NCI-H446 (cell line): ENCODE data around the gene OAS1.
"Not testable (repeated sequence)": the region's sequence is repeated elsewhere in the genome, so short reads cannot be mapped to it uniquely, and the experiment has no call there.

Source experiments
- DNase-seq, 2 experiments: peaks; one replicate each; lab custom pipeline; 2025; lab: John Stamatoyannopoulos, UW

Gene OAS1

DNA sequence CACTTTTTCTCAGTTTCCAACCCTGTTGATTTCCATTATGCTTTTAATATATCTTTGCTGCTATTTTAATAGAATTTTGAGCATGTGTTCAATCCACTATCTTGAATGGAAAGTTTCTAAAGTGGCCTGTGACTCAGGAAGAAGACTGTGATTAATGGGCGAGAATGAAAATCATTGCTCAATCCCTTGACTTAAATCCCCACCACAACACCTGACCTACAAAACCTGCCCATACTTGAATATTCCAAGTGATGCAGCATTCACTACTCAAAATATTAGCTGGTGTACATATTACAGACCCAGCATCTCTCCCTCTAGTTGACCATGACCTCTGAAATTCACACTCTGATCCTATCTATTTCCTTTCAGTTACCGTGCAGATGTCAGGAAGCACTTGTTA, 30.2 kb downstream of the OAS1 start:
- DNase-seq = no peak

DNA sequence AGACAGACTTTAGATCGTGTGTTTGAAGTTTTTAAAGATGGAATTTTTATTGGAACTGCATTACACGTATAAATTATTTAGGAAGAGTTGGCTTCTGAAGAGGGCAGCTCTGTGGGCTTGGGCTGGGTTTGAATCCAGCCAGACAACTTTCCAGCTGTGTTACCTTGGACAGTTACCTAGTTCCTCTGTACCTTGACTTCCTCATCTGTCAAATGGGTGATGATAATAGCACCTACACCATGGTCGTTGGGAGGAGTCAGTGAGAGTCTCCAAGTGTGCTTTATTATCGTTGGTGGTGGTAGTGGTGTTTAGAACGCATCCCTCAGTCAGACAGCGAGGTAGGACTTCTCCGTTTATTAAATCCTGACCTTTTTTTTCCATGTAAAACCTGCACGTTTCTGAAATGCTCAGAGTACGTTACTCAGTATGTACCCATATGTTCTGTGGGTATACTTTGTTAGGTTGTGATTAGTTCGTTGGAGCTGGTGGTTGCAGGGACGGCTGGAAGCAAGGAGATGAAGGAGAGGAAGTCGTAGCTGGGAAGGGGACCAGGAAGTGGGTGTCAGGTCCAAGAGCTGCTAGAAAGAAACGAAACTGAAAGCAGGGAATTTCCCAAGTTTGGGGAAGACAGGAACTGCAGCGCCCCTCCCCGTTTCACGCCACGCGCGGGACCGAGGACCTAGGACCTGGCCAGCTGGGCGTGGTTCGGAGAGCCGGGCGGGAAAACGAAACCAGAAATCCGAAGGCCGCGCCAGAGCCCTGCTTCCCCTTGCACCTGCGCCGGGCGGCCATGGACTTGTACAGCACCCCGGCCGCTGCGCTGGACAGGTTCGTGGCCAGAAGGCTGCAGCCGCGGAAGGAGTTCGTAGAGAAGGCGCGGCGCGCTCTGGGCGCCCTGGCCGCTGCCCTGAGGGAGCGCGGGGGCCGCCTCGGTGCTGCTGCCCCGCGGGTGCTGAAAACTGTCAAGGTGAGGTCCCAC, 31.3 kb downstream of the OAS1 start, which contains the start of gene OAS3:
TSS of gene OAS3 (plus strand) at position 734 of the 979 bp plus-strand sequence. CDS start at position 791, 57 bp downstream.
- DNase-seq = no peak

DNA sequence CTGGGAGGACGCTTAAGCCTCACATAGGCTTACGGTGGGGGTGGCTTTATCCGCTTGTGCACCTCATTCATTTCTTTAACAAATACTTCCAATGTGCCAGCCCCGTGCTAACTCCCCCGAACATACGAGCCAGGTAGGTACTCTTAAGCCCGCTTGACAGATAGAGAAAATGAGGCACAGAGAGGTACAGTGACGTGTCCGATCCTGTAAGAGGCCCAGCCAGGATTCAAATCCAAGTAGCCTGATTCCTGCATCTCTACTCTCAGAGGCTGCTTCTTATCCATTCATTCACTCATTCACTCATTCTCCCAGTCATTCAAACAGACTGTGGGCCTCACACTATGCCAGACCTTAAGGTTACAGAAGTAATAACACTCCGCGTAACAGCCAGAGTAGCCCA, 32.0 kb downstream of the OAS1 start:
- DNase-seq = no peak

GRCh38 chr12:112939761-112940381, 33.1 kb downstream of the OAS1 start:
- no peak for DNase-seq

- DNase-seq = peak in 1 of 2 experiments; percentile 28
Measured at GRCh38 chr12:112941528-112942335, 35.0 kb downstream of the OAS1 start.

DNA sequence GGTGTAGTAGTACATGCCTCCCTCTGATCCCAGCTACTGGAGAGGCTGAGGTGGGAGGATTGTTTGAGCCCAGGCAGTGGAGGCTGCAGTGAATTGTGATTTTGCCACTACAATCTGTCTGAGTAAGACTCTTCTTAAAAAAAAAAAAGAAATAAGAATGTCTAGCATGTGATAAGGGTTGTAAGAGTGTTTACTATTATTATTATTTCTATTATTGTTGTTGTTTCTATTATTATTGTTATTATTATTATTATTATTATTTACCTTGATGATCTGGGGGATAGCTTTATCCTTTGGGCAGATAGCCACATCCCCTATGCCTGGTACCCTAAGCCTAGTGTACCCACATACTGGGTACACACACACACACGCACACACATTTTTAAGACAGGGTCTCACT, 35.8 kb downstream of the OAS1 start:
- DNase-seq = no peak

DNA sequence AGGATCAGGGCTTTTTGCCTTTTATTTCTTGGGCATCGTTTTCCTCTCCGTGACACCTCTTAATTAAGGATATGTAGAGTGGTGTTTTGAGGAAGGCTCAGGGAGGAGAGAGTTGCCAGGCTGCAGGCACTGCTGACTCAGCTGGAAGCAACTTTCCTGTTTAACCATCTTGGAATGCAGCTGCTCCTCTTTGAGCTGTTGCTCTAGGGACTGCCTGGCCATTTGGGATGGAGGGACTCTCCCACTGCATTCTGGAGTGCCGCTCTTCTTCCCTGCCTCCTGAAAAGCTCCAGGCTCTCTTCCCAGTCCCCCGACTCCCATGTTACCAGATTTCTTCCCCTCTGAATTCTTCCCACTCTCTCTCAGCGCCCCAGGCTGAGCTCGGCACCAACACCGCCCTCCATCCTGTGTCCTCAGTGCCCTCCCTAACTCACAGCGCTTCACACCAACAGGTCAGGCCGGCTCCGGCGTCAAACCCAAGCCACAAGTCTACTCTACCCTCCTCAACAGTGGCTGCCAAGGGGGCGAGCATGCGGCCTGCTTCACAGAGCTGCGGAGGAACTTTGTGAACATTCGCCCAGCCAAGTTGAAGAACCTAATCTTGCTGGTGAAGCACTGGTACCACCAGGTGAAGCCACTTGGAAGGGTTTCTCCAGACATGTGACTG, 37.4 kb downstream of the OAS1 start:
- DNase-seq = no peak

DNA sequence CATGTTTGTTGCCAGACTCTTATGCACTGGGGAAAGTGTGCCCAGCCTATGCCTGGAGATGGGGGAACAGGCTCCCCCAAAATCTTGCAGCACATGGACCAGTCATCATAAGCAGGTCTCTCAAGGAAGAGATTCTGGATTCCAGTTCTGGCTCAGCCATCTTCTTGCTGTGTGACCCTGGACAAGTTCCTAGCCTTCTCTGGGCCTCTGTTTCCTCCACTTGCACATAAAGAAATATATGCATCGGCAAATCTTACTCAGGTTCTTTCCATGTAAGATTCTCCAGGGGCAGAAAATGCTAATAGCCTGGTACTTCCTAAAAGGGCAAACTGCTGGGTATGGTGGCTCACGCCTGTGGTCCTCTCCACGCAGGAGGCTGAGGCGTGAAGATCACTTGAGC, 38.8 kb downstream of the OAS1 start:
- DNase-seq = no peak

- DNase-seq = peak; percentile 1 to 53
Measured at GRCh38 chr12:112946236-112947000, 39.7 kb downstream of the OAS1 start.

GRCh38 chr12:112947314-112947713, 40.6 kb downstream of the OAS1 start:
- DNase-seq = no peak

- no peak for DNase-seq
Measured at GRCh38 chr12:112947761-112948160, 41.0 kb downstream of the OAS1 start.

GRCh38 chr12:112948806-112949205, 42.0 kb downstream of the OAS1 start:
- DNase-seq = no peak

DNA sequence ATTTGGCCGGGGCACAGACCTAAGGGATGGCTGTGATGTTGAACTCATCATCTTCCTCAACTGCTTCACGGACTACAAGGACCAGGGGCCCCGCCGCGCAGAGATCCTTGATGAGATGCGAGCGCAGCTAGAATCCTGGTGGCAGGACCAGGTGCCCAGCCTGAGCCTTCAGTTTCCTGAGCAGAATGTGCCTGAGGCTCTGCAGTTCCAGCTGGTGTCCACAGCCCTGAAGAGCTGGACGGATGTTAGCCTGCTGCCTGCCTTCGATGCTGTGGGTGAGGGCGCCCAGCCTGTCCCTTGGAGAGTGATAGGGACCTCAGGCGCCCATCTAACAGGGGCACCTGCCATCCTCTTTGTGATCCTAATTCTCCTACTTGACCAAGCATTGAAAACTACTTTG, 43.9 kb downstream of the OAS1 start:
- no peak for DNase-seq

GRCh38 chr12:112957125-112957524, 50.4 kb downstream of the OAS1 start:
- not testable (repeated sequence) for DNase-seq

- no peak for DNase-seq
Measured at GRCh38 chr12:112961074-112961473, 54.3 kb downstream of the OAS1 start.

DNA sequence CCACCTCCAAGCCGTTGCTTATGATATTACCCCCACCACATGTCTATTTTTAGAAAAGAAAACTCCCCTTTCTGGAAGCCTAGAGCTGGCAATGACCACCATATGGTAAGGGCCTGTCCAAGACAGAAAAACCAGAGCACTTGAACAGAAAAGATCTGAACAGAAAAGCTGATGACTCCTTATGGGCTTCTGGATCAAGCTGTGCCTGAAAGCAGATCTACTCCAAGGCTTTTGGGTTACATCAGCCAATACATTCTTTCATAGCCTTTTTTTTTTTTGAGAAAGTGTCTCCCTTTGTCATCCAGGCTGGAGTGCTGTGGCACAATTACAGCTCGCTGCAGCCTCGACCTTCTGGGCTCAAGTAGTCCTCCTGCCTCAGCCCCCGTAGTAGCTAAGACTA, 54.8 kb downstream of the OAS1 start:
- DNase-seq = no peak

DNA sequence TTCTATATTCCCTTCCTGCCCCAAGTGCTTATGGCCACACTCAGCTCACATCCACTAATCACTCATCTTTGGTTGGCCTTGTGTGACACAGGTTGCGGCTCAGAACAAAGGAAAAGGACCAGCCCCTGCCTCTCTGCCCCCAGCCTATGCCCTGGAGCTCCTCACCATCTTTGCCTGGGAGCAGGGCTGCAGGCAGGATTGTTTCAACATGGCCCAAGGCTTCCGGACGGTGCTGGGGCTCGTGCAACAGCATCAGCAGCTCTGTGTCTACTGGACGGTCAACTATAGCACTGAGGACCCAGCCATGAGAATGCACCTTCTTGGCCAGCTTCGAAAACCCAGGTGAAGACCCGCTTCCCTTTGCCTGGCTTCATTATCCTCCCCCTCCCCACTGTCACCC, 55.8 kb downstream of the OAS1 start:
- no peak for DNase-seq

DNA sequence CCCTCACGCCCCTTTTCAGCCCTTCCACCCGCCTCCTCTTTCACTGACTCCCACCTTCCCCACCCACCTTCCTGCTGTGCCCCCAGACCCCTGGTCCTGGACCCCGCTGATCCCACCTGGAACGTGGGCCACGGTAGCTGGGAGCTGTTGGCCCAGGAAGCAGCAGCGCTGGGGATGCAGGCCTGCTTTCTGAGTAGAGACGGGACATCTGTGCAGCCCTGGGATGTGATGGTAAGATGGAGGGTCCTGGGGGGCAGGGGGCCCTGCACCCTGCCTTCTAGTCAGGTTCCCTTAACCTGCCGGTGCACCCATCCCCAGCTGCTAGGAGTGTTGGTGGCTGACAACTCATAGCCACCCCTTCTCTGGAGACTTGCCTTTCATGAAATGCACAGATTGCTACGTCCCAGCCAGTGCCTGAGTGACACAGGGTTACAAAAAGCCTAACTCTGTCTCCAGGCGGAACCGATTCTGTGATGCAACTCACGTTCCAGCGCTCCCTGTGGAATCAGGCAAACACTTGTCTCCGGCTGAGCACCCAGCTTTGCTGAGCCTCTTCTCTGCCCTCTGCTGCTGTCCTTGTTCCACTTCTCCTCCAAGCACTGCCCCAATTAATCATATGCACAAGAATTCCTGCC, 56.6 kb downstream of the OAS1 start:
- no peak for DNase-seq

DNA sequence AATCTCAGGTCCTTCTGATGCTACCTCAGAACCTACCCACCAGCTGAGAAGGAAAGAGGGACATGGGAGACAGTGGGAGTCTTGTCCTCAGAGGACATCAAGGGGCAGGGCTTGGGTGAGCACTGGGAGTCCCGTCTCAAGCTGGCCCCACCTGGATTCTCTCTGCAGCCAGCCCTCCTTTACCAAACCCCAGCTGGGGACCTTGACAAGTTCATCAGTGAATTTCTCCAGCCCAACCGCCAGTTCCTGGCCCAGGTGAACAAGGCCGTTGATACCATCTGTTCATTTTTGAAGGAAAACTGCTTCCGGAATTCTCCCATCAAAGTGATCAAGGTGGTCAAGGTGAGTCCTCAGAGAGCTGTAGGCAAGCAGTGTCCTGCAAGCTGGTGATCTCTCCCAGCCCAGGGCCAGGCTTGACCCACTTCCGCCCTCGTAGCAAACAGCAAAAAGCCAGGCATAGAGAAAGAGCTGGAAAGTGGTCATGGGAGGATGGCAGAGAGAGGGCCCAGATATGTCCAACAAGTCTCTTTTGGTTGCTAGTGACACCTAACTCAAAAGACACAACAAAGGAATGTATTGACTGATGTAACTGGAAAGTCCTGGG, 57.4 kb downstream of the OAS1 start:
- no peak for DNase-seq

DNA sequence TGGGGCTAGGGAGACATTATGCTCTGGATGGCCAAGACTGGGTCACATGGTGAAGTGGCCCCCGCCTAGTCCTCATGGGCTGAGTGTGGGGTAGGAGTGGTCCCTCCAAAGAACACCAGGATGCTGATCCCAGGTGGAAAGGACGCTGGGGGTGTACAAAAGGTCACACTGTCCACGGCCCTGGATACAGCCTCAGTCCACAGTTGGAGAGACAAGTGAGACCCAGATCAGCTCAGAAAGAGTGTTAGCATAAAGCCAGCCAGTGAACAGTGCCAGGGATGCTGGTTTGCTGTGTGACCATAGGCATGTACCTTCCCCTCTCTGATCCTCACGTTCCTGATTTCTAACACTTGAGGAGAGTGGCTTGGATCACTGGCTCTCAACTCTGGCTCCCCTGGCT, 58.2 kb downstream of the OAS1 start:
- DNase-seq = no peak
